Measurements from ENCODE around the gene HOXA7.

GRCh38 chr7:27164045-27164366, 7.5 kb upstream of the HOXA7 start:
- TF ChIP-seq POLR2AphosphoS5 (IDR thresholded peaks at IDR 0.05) (no peak), POLR2A (IDR thresholded peaks at IDR 0.05) (no peak), CTCF (IDR thresholded peaks at IDR 0.05) (no peak), EP300 (IDR thresholded peaks at IDR 0.05) (no peak)
